RKO (cell line): Measurements from ENCODE around the gene FGD4.
A peak's percentile ranks its signal among the peaks of the same experiment; 100 is the strongest.
"Not testable (repeated sequence)": the region's sequence is repeated elsewhere in the genome, so short reads cannot be mapped to it uniquely, and the experiment has no call there.

Source experiments
- DNase-seq: peaks from one replicate; pipeline ENCODE4 v3.0.0-alpha.2; 2016; ENCODE audit warnings: low spot score

FGD4 gene

GRCh38 chr12:32522331-32523221 lies 123.2 kb downstream of the FGD4 start:
- no peak for DNase-seq

- not testable (repeated sequence) for DNase-seq
Observed at GRCh38 chr12:32525802-32526201, 126.4 kb downstream of the FGD4 start.

GRCh38 chr12:32526343-32526742 lies 127.0 kb downstream of the FGD4 start:
- DNase-seq, result not testable (repeated sequence)

- DNase-seq, result no peak
Observed at GRCh38 chr12:32532422-32532821, 133.1 kb downstream of the FGD4 start.

- no peak for DNase-seq
Observed at GRCh38 chr12:32532951-32533350, 133.6 kb downstream of the FGD4 start.

- not testable (repeated sequence) for DNase-seq
Observed at GRCh38 chr12:32533506-32533905, 134.1 kb downstream of the FGD4 start.

- peak; percentile 9 for DNase-seq
Observed at GRCh38 chr12:32533971-32534590, 134.7 kb downstream of the FGD4 start.

- no peak for DNase-seq
Observed at GRCh38 chr12:32534698-32535097, 135.3 kb downstream of the FGD4 start.

- DNase-seq, result no peak
Observed at GRCh38 chr12:32535288-32535999, 136.1 kb downstream of the FGD4 start.

- no peak for DNase-seq
Observed at GRCh38 chr12:32536000-32536345, 136.6 kb downstream of the FGD4 start.

GRCh38 chr12:32541754-32542374 lies 142.5 kb downstream of the FGD4 start:
- DNase-seq, result no peak

GRCh38 chr12:32542428-32543229 lies 143.3 kb downstream of the FGD4 start:
- no peak for DNase-seq

GRCh38 chr12:32544893-32545292 lies 145.5 kb downstream of the FGD4 start:
- DNase-seq, result no peak

GRCh38 chr12:32545413-32545980 lies 146.1 kb downstream of the FGD4 start:
- DNase-seq, result no peak

GRCh38 chr12:32546272-32546671 lies 146.9 kb downstream of the FGD4 start:
- DNase-seq, result no peak

- no peak for DNase-seq
Observed at GRCh38 chr12:32548691-32549281, 149.4 kb downstream of the FGD4 start.

GRCh38 chr12:32549675-32550079 lies 150.3 kb downstream of the FGD4 start:
- no peak for DNase-seq

- no peak for DNase-seq
Observed at GRCh38 chr12:32551058-32551457, 151.7 kb downstream of the FGD4 start.

- no peak for DNase-seq
Observed at GRCh38 chr12:32558903-32559302, 159.5 kb downstream of the FGD4 start.

- DNase-seq, result no peak
Observed at GRCh38 chr12:32559434-32559833, 160.1 kb downstream of the FGD4 start.

- DNase-seq, result no peak
Observed at GRCh38 chr12:32560520-32560919, 161.2 kb downstream of the FGD4 start.
